ENCODE data around the gene CORIN.

The CORIN gene, protein sequence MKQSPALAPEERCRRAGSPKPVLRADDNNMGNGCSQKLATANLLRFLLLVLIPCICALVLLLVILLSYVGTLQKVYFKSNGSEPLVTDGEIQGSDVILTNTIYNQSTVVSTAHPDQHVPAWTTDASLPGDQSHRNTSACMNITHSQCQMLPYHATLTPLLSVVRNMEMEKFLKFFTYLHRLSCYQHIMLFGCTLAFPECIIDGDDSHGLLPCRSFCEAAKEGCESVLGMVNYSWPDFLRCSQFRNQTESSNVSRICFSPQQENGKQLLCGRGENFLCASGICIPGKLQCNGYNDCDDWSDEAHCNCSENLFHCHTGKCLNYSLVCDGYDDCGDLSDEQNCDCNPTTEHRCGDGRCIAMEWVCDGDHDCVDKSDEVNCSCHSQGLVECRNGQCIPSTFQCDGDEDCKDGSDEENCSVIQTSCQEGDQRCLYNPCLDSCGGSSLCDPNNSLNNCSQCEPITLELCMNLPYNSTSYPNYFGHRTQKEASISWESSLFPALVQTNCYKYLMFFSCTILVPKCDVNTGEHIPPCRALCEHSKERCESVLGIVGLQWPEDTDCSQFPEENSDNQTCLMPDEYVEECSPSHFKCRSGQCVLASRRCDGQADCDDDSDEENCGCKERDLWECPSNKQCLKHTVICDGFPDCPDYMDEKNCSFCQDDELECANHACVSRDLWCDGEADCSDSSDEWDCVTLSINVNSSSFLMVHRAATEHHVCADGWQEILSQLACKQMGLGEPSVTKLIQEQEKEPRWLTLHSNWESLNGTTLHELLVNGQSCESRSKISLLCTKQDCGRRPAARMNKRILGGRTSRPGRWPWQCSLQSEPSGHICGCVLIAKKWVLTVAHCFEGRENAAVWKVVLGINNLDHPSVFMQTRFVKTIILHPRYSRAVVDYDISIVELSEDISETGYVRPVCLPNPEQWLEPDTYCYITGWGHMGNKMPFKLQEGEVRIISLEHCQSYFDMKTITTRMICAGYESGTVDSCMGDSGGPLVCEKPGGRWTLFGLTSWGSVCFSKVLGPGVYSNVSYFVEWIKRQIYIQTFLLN

DNA sequence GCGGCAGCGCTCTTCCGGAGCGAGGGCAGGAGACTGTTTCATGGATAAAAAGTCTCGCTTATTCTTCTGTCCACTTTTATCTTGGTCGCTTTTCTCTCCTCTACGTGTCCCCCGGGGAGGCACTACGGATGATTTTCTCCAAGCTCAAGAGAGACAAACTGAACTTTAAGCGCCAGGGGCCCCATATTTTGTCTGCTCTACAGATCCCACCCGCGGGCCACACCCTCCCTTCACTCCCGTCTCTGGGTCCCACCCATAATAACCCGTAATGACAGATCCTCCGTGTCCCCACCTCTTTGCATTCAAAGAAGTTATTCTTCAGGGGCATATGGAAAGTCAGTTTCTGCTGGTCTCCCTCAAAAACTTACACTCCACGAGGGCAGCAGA, at the start of gene CORIN:
Gene CORIN (minus strand): TSS at position 160 of the 387 bp plus-strand sequence. CDS start 118 bp downstream, at position 42.
- TF ChIP-seq, protein P1, sequence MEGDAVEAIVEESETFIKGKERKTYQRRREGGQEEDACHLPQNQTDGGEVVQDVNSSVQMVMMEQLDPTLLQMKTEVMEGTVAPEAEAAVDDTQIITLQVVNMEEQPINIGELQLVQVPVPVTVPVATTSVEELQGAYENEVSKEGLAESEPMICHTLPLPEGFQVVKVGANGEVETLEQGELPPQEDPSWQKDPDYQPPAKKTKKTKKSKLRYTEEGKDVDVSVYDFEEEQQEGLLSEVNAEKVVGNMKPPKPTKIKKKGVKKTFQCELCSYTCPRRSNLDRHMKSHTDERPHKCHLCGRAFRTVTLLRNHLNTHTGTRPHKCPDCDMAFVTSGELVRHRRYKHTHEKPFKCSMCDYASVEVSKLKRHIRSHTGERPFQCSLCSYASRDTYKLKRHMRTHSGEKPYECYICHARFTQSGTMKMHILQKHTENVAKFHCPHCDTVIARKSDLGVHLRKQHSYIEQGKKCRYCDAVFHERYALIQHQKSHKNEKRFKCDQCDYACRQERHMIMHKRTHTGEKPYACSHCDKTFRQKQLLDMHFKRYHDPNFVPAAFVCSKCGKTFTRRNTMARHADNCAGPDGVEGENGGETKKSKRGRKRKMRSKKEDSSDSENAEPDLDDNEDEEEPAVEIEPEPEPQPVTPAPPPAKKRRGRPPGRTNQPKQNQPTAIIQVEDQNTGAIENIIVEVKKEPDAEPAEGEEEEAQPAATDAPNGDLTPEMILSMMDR (IDR thresholded peaks at IDR 0.05; ENCODE audit: control extremely low read depth, extremely low read depth, low read depth, missing control alignments): no peak
- ChIA-PET CTCF (interaction anchor here (0.9 to 2.7 kb wide), 11 partner anchors 9 to 180 kb away, joined by 3 to 20 read pairs (median 6); no protein-coding TSS in a partner anchor), POLR2A (no interaction called here)
- no peak for DNase-seq (ENCODE audit: extremely low spot score)

DNA sequence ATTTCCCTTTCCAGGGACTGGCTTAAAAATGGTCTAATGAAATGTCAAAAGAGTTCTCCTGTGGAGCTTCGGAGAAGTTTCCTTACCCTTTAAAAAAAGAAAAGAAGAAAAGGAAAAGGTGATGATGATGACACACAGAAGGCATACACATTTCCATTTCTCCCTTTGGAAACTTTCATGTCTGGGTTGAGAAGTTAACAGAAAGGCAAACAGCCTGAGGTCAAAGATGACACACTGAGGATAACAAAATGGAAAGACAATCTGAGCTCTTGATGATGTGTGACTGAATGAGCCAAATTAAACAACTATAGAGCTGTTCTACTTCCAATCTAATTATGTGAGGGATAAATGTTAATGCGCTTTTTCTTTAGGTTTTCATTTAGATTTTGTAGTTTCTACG, 44.4 kb upstream of the CORIN start:
- DNase-seq (ENCODE audit: extremely low spot score): no peak
- CTCF ChIA-PET: interaction anchor here (1.3 to 2.6 kb wide), 3 partner anchors 9 to 34 kb away, joined by 3 to 9 read pairs (median 5); no protein-coding TSS in a partner anchor
- POLR2A ChIA-PET: no interaction called here
- TF ChIP-seq, protein P1 (IDR thresholded peaks at IDR 0.05; ENCODE audit: control extremely low read depth, extremely low read depth, low read depth, missing control alignments): no peak

DNA sequence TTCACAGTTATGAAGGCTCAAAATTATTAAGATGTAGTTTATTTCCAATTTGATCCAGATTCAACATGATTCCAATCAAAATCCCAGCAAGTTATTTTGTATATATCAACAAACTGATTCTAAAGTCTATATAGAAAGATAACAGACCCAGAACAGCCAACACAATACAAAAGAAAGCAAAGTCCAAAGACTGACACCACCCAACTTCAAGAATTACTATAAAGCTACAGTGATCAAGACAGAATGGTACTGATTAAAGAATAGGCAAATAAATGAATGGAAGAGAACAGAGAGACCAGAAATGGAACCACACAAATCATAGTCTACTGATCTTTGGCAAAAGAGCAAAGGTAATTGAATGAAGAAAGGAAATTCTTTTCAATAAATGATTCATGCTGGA, 41.6 kb upstream of the CORIN start:
- DNase-seq (ENCODE audit: extremely low spot score): no peak
- TF ChIP-seq, protein P1 (IDR thresholded peaks at IDR 0.05; ENCODE audit: control extremely low read depth, extremely low read depth, low read depth, missing control alignments): no peak
- ChIA-PET CTCF (interaction anchor here (1.3 to 2.2 kb wide), 2 partner anchors 24 to 42 kb away, joined by 6 to 7 read pairs; partner anchors contain the start of gene CORIN), POLR2A (no interaction called here)

DNA sequence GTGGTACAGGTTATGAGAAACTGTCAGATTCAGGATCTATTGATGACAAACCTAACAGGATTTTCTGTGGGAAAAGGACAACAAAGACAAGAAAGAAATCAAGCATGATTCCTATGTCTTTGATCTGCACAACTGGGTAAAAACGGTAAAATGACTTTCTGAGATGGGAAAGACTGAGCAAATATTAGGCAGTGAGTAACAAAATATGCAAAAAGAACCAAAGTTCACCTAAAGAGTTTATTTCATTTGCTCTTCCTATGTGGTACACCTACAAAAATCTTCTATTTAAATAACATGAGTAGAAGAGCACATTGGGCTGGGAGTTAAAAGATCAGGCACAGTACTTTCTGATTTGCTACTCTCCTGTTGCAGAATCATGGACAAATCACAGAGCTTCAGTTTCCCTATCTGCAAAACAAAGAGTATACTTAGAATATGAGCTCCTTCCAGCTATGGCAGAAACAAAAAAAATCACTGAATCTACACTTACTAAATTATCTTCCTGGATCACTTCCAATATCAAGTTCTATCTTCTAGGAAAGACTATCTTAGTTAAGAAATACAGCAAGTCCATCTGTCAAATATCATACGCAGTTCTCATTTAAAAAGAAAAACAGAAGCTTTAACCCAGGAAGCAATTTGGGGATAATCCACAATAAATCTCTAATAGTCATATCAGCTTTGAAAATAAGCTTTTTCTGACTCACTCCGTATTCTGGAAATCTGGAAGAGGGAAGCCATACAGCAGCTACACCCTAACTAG, 39.1 kb upstream of the CORIN start:
- POLR2A ChIA-PET: no interaction called here
- DNase-seq (ENCODE audit: extremely low spot score): no peak
- CTCF ChIA-PET: interaction anchor here (0.8 to 1.9 kb wide), 4 partner anchors 9 to 40 kb away, joined by 3 to 5 read pairs (median 4); no protein-coding TSS in a partner anchor
- TF ChIP-seq, protein P1 (IDR thresholded peaks at IDR 0.05; ENCODE audit: control extremely low read depth, extremely low read depth, low read depth, missing control alignments): no peak

DNA sequence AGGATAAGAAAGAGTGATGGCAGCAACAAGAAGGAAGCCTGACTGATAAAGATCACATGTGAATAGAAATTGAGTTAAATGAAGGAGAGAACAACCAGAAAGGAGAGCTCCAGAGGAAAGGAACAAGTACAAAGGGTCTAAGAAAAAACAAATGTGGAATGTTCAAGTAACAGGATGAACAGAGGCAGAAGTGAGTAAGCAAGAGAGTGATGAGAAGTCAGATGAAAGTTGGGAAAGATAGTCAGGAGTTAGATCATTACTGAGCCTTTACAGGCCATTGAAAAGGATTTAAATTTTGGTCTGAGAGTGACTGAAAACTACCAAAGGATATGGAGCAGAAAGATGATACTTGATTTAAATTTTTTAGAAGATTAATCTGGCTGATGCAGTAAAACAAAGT, 38.4 kb upstream of the CORIN start:
- POLR2A ChIA-PET: no interaction called here
- no peak for DNase-seq (ENCODE audit: extremely low spot score)
- CTCF ChIA-PET: interaction anchor here (1.9 kb wide), 1 partner anchor 10 kb away, joined by 4 read pairs; no protein-coding TSS in a partner anchor
- TF ChIP-seq, protein P1 (IDR thresholded peaks at IDR 0.05; ENCODE audit: control extremely low read depth, extremely low read depth, low read depth, missing control alignments): no peak
